Adrenal gland (tissue), 5 donors: Measurements from ENCODE around the gene NPEPL1.

Source experiments
- CTCF ChIP-seq, 6 experiments: fragments of 450-650 bp in 4 of 6; fragments of 200-600 bp in 2 of 6; sonication (generic) in 1 of 6; IDR thresholded peaks; 1 replicate in 5 of 6; 2 replicates in 1 of 6; pipeline versions ENCODE4 v1.5.1 to v1.8.0; 2016 to 2021; ENCODE audit warnings: antibody characterized with exemption in 6 of 6, mild to moderate bottlenecking in 2 of 6, moderate library complexity in 1 of 6
- POLR2A ChIP-seq, 2 donors: fragments of 450-650 bp; IDR thresholded peaks; one replicate each; pipeline ENCODE4 v1.6.1; 2017; ENCODE audit warnings: antibody characterized with exemption in 2 of 2, mild to moderate bottlenecking in 2 of 2, moderate library complexity in 1 of 2
- donor health status: DM: no; HTN: no; CAD: no.

GRCh38 chr20:58670102-58670501 is 22.5 kb upstream of the NPEPL1 start:
- TF ChIP-seq CTCF (IDR thresholded peaks at IDR 0.05), result no peak
- TF ChIP-seq POLR2A (IDR thresholded peaks at IDR 0.05), result no peak
